ENCODE data around the gene AEN.

The AEN gene

DNA sequence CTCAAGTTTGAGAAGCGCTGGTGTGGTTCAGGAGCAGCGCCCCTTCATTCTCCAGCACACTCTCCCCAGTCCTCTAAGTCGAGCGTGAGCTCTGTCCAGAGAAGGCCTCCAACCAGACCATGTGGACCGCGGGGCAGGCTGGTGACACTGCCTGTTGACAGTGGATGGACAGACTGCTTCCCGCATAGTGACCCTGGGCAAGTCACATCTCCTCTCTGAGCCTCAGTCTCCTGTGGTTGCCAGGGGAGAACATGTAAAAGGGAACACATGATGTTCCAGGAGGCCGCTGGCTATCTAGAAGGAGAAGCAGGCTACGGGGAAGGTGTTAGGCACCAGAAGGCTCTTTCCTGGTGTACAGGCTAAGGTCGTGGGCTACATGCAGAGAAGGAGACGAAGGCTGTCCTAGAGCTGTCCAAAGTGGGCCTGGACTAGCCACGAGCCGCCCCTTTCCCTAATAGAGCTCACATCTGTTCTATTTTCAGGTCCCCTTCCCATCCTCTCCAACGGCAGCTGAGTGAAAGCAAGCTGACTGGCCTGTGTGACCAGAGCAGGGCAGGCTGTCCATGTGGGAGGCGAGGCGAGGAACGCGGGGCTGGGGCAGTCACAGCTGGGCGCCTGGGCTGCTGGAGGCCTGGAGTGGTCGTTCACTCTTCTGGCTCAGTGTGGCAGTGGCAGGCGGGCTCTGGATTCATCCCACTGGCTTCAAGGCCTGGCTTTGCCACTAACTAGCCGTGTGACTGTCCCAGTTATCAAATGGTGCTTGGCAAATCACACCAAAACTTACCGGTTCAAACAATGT lies 28.8 kb downstream of the AEN start:
- H3K4me3 ChIP-seq (ENCODE audit: low read depth, low read length), result no peak overlapping the region

DNA sequence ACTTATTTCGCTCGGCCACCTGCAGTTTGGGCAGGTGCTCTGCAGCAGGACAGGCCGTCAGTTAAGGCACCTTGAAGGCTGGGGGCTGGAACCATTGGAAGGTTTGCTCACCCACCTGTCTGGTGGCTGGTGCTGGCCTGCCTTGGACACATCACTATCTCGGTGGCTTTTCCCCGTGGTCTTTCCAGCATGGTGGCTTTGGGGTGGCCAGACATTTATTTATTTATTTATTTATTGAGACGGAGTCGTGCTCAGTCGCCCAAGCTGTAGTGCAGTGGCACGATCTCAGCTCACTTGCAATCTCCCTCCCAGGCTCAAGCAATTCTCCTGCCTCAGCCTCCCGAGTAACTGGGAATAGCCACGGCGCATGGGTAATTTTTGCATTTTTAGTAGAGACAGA lies 29.4 kb downstream of the AEN start:
- no peak overlapping the region for H3K4me3 ChIP-seq (ENCODE audit: low read depth, low read length)

DNA sequence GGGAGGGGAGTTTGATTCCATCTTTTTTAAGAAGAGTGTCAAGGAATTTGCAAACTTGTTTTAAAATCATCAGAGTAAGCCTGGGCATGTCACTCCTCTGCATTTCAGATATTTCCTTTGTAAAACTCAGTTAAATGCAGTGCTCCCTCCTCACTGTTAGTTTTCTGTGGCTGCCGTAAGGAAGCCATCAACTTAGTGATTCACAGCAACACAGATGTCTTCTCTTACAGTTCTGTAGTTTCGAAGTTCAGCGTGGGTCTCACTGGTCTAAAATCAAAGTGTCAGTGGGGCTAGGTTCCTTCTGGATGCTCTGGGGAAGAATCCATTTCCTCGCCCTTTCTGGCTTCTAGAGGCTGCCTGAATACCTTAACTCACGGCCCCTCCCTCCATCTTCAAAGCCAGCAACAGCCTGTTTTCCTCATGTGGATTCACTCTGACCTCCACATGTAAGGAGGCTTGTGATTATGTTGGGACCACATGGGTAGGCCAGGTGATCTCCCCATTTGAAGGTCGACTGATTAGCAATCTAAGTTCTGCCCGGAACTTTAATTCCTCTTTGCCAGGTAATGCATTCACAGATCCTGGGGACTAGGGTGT lies 30.1 kb downstream of the AEN start:
- no peak overlapping the region for H3K4me3 ChIP-seq (ENCODE audit: low read depth, low read length)

DNA sequence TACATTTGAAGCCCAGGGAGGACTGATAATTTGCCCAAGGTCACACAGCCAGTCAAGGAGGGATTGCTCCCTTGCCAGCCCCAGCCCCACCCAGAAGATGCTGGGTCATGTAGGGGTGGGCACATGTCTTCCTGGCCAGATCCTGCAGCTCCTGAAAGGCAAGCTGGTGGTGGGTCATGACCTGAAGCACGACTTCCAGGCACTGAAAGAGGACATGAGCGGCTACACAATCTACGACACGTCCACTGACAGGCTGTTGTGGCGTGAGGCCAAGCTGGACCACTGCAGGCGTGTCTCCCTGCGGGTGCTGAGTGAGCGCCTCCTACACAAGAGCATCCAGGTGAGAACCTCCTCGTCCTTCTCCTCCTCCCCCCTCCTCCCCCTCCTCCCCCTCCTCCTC lies 30.8 kb downstream of the AEN start:
- H3K4me3 ChIP-seq (ENCODE audit: low read depth, low read length), result no peak overlapping the region

DNA sequence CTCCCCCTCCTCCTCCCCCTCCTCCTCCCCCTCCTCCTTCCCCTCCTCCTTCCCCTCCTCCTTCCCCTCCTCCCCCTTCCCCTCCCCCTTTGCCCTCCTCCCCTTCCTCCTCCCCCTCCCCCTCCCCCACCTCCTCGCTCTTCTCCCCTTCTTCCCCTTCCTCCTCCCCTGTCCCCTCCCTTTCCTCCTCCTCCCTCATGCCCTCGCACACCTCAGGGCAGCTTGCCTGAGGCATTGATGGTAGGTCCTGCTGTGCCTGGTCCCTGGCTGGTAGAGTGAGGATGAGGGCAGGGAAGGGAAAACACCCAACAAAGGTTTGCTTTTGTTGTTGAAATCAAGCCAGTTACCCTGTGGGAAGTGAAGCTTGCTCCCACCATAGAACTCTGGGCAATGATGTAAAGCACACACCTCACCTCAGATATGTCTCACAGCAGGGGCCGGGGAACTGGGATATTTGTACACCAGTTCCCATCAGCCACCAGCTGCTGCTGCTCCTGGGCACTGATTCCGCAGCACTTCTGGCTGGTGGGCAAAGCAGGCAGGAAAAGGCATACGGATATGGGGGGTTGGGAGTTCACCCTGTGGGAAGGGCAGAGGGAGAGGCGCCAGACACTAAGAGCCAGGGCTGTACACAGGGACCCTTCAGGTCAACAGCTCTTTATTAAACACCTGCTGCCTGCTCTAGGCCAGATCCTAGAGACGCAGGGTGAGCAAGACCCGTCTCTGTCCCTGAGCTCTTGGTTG lies 31.5 kb downstream of the AEN start:
- no peak overlapping the region for H3K4me3 ChIP-seq (ENCODE audit: low read depth, low read length)

DNA sequence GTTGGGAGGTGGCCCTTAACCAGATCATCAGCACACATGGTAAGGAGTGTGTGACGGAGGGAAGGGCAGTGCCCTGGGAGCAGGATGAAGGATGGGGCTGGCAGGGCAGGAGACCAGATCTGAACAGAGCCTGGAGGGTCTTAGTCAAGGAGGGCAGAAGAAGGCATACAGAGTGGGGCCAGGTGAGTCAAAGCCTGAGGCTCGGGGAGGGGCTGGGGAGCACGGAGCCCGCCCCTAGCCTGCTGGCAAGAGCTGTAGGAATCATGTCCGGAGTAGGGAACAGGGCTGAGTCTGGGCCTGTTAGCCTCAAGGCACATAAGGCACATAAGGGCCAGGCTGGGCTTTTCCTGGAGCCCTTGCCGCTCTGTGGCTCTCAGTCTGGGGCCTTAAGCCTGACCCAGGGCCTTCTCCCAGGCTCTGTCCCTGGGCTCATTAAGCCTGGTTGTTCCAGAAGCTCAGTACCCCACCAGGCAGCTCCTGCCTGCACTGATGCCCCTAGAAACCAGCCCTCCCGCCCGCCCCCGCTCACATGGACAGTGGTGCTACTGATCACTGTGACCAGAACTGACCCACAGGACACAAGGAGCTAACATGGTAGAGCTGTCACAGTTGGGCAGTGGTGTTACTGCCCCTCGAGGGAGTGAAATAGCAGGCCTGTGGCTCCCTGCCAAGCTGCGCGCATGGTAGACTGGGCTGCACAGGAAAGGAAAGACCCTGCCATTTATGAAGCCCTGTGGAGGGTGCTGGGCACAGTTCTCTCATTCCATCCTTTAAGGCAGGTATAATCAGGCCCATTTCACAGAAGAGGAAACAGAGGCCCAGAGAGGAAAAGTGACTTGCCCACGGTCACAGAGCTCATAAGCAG lies 32.3 kb downstream of the AEN start:
- no peak overlapping the region for H3K4me3 ChIP-seq (ENCODE audit: low read depth, low read length)

DNA sequence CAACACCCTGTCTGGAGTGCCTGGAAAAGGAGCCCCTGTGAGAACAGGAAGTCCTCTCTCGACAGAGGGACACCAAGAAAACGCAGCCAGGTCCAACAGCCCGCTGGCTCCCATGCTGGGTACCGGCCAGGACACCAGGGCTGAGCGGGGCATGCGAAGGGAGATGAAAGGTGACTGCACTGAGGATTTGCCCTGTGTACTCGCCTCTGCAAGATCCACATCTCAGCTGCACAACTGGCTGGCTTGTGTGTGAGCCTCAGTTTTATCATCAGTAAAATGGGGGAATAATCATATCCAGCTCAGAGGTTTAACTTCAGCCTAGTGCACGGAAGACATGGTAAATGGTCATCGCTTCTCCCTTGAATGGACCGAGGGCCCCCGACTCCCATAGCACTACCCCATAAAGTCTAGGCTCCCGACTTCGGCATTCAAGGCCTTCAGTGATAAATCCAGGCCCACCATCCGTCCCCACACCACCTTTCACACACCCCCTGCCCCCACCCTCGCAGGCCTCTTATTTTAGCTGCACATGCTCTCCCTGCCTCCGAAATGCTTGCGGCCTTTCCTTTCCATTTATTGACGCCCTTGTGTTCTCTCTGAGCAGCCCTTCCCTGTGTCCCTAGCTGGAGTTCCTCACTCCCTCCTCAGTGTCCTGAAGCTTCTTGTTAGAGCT lies 33.4 kb downstream of the AEN start:
- no peak overlapping the region for H3K4me3 ChIP-seq (ENCODE audit: low read depth, low read length)

DNA sequence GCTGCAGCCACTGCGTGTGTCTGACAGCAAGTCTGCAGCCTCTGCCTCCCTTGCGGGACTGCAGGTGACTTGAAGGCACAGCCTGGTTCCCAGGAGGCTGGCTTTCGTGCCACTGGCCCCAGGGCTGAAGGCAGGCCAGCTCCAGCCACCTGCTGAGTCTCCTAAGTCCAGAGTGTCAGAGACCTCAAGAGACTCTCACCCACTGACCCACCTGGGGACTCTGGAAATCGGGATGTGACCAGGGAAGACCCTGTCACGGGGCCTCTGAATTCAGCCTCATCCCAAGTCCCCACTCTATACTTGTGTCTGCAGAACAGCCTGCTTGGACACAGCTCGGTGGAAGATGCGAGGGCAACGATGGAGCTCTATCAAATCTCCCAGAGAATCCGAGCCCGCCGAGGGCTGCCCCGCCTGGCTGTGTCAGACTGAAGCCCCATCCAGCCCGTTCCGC lies 34.0 kb downstream of the AEN start:
- no peak overlapping the region for H3K4me3 ChIP-seq (ENCODE audit: low read depth, low read length)

DNA sequence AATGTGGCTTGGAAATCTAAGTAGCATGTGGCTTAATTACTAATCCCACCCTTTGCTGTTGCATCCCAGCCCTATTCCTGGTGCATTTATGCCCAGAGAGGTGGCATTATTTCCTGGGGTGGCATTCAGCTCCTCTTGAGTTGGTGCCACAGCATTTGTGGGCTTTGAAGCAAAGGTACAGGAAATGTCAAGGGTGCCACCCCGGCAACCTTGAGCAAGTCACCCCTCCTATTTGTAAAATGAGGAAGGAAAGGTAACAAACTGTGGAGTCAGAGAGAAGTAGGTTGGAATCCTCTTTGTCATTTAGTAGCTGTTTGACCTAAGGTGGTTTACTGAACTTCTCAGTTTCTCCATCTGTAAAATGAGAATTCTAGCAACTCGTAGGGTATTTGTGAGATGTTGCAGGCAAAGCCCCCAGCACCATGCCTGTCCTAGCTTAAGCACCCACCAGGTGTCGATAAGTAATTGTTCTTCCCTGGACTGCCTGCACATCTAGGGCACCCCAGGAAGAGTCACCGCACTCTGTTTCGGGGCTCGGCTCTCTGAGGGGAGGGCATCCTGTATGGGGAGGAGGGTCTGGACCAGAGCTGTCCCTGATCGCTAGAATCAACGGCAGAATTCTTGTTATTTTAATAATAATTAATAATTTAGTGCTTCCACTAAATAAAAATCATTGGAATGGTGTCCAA lies 34.8 kb downstream of the AEN start:
- H3K4me3 ChIP-seq (ENCODE audit: low read depth, low read length), result no peak overlapping the region

DNA sequence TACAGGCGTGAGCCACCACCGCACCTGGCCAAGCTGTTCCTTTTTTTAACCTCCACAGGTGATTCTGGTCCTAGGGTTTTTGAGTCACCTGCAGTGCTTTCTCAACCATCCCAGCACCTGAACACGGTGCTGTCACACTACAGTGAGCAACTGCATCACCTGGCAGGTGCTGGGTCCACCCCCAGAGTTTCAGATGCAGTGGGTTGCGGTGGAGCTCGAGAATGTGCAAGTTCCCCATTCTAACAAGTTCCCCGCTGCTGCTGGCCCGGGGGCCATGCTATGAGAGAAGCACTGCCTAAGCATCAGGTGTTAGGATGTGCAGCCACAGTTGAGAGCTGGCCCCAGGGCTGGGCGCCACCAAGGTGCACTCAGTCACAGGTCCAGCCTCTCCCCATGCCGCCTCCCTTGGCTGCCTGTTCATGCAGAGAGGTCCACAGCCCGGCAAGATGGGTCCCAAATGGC lies 35.7 kb downstream of the AEN start:
- H3K4me3 ChIP-seq (ENCODE audit: low read depth, low read length), result no peak overlapping the region

DNA sequence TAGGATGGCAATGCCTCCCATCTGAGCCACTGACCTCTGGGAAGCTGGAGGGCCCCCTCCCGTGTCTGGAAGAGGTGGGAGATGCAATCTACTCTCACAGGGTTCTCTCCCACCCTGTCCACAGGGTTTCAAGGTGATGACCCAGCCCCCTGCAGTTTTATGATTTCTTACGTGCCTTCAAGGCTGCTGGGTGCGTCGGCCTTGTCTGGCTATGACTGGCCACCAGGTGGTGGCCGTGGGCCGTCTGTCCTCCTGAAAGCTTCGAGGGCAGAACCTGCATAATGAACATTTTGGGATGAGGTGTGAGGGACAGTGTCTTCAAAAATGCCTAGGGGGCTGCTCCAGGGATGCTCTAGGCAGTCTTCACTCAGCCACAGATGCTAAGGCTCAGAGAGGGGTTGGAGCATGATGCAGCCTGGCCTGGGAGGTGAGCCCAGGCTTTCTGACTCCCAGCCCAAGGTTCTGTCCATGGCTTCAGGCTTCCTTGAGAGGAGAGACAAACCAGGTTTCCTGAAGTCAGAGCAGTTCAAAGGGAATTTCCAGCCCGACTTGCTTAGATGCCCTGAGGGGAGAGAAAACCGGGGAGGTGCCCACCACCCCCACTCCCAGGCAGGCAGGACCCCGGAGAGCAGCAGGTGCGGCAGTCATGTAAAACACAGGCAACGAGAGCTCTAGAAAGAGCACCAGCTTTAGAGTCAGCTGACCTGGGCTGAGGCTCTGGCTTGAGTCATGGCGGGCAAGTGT lies 36.4 kb downstream of the AEN start:
- H3K4me3 ChIP-seq (ENCODE audit: low read depth, low read length), result no peak overlapping the region

DNA sequence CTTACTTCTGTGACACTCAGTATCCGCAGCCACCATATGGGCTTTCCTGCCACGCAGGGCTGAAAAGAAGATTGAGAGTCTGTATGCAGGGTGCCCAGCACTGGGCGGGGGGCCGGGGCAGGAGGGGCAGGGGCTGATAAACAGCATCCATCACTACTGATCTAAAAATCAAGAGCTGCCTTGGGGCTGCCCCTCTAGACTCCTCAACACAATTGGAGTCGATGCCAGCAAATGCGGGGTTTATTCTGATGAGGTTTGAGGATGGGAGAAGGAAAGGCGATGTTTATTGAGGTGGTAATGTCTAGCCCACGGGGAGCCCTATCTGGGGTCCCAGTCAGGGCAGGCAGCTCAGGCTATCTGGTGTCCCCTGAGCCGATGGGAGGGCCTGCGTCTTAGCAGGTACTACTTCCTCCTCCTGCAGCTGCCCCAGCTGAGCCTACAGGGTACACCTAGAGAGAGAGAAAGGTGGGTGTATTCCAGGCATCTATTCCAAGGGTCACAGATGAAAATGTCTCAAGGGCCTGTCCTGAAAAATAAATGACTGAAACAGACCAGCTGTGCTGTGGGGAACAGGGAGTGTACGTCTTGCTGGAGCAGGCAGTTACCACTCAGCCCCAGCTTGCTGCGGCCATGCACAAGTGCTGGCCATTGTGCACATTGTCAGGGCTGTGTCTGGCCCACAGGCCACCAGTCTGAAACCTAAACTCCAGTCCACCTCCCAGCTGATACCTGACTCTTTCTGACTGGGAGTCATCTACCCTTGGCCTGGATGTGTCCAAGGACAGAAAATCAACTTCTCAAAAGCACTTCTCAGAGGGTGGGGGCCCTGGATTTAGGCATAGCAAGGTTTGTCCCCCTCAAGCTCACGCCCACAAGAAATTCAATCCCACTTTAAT lies 37.2 kb downstream of the AEN start:
- no peak overlapping the region for H3K4me3 ChIP-seq (ENCODE audit: low read depth, low read length)

DNA sequence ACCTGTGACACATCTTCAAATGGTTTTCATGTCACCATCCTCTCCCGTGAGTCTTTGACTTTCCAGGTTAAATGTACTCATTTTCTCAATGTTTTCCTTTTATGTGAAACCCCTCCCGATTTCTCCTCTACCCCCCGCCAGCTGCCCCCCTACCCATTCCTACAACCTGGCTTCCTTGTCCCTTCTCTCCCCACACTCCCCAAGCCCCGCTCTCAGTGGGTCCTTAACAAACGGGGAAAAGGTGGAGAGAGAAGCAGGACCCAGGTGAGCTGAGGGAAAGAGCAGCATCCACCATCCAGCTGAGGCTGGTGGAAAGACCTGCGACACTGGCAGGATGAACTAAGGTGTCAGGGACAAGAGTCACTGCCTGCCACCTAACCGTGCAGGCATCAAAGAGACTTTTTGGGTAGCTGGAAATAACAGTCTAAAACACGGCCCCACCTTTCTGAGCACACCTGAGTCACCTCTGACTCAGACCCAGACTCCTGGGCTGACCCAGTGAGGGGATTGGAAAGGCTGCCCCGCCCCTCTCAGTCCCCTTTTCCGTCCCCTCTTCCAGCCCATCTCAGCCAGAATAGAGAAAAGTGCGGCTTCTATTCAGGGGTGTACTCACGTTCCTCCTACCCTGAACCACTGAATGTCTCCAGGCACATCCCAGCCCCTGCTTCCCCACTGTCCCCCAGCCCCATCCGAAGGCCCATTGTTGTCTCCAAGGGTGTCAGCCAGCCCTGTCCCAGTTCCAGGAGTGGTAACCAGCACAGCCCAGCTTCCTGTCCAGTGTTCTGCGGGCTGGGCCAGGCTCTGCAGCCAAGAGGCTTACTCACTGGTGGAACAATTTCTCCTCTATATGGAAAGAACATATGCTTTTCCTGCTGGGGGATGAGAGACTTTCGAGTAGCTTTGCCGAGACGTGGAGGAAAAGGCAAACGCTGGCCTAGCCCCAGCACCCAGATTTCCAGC lies 38.1 kb downstream of the AEN start:
- no peak overlapping the region for H3K4me3 ChIP-seq (ENCODE audit: low read depth, low read length)

DNA sequence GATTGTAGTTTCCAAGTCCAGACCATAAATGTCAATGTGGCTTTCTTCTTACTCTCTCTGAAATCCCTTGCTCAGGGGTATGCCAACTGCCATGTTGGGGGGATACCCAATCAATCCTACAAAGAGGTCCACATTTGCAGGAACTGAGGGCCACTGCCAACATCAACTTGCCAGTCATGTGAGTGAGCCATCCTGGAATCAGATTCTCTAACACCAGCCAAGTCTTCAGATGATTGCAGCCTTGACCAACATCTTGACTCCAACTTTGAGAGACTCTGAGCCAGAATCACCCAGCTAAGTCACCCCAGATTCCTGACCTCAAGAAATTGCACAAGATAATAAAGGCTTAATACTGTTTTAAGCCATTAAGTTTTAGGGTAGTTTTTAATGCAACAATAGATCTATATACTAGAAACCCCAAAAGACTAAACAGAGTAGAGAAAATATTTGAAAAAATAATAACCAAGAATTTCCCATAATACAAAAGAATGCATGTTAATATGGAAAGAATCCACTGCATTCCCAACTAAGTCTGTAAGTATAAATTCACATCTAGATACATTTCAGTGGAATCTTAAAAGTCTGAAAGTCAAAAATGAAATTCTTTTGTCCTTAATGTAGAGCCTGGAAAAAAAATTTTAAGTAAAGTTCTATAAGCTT lies 40.0 kb downstream of the AEN start:
- no peak overlapping the region for H3K4me3 ChIP-seq (ENCODE audit: low read depth, low read length)

DNA sequence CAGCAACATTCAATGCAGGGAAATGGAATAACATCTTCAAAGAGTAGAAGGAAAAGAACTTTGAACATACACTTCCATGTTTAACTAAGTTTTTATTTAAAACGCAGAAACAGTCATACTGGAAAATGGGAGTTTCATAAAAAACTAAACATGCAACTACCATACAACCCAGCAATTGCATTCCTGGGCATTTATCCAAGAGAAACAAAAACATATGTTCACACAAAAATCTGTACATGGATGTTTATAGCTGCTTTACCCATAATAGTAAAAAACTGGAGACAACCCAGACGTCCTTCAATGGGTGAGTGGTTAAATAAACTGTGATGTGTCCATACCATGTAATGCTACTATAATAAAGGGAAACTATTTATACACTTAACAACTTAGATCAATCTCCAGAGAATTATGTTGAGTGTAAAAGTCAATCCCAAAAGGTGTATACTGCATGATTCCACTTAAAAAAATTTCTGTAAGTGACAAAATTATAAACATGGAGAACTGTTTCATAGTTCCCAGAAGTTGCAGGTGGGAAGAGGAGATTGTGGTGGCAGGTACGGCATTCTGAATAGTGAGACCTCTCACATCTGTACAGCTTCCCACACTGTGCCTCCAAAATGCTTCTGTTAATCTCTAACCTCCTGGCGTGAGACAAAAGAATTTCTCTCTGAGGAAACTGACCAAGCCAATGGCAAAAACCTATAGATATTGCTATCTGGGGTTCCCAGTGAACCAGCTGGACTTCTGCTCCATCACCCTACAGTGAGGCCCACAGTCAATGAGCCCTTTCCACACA lies 40.8 kb downstream of the AEN start:
- H3K4me3 ChIP-seq (ENCODE audit: low read depth, low read length), result no peak overlapping the region

DNA sequence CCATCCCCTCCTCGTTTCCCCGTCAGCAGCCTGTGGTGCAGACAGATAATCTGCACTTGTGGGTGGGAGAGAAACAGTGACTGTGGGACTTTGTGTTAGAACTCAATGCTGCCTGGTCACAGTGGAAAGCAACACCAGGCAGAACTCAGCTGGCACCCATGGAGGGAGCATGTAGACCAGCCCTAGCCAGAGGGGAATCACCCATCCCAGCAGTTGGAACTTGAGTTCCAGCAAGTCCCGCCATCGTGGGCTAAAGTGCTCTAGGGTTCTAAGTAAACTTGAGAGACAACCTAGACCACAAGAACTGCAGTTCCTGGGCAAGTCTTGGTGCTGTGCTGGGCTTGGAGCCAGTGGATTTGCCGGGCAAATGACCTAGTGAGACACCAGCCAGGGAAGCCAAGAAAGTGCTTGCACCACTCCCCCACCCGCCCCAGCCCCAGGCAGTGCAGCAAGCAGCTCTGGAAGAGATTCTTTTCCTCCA lies 42.0 kb downstream of the AEN start:
- no peak overlapping the region for H3K4me3 ChIP-seq (ENCODE audit: low read depth, low read length)

Data from iPS-11a (cell line).